Measurements from ENCODE around the gene ATP6V0A1.
"Not testable (repeated sequence)": the region's sequence is repeated elsewhere in the genome, so short reads cannot be mapped to it uniquely, and the experiment has no call there.

ATP6V0A1 gene

DNA sequence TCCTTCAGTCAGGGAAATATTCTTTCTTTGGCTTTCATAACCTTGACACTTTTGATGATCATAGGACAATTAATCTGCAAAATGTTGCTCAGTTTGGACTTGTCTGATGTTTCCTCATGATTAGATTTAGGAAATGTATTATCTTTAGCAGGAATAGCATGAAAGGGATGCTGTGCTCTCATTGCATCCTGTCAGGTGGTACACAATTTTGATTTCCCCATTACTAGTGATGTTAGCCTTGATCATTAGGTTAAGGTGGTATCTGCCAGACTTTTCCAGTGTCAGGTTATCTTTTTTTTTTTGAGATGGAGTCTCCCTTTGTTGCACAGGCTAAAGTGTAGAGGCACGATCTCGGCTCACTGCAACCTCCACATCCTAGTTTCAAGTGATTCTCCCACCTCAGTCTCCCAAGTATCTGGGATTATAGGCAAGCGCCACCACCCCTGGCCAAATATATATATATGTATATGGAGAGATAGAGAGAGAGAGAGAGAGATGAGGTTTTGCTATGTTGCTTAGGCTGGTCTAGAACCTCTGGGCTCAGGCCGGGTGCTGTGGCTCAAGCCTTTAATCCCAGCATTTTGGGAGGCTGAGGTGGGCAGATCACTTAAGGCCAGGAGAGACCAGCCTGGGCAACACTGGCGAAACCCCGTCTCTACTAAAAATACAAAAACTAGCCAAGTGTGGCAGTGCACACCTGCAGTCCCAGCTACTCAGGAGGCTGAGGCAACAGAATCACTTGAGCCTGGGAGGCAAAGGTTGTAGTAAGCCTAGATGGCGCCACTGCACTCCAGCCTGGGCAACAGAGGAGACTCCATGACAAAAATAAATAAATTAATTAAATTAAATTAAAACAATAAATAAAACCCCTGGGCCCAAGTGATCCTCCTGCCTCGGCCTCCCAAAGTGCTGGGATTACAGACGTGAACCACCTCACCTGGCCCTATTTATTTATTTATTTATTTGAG, 19.8 kb upstream of the ATP6V0A1 start:
- no peak for DNase-seq

GRCh38 chr17:42441371-42442195, 17.1 kb upstream of the ATP6V0A1 start:
- no peak for DNase-seq

DNA sequence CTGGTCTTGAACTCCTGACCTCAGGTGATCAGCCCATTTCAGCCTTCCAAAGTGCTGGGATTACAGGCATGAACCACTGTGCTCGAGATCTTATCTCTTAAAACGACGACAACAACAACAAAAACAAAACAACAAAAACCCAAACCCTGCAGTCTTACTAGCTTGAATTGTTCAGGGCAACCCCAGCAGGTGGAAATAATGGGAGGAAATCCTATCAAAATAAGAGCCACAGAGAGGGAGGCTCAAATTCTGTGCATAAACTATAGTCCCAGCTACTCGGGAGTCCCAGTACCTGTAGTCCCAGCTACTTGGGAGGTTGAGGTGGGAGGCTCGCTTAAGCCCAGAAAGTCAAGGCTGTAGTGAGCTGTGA, 16.5 kb upstream of the ATP6V0A1 start:
- no peak for DNase-seq

- not testable (repeated sequence) for DNase-seq
These were observed 9.5 kb upstream of the ATP6V0A1 start for GRCh38 chr17:42449176-42449575.

GRCh38 chr17:42449838-42450237, 8.8 kb upstream of the ATP6V0A1 start:
- not testable (repeated sequence) for DNase-seq

- DNase-seq: not testable (repeated sequence)
These were observed 7.4 kb upstream of the ATP6V0A1 start for GRCh38 chr17:42451270-42451669.

- no peak for DNase-seq
These were observed 5.2 kb upstream of the ATP6V0A1 start for GRCh38 chr17:42453439-42453838.

DNA sequence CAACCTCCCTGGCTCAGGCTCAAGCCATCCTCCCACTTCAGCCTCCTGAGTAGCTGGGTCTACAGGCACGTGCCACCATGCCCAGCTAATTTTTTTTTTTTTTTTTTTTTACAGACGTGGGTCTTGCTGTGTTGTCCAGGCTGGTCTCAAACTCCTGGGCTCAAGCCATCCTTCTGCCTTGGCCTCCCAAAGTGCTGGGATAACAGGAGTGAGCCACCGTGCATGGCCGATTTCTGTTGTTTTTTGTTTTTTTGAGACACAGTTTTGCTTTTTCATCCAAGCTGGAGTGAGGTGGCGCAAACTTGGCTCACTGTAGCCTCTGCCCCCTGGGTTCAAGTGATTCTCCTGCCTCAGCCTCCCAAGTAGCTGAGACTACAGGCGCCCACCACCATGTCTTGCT, 3.7 kb upstream of the ATP6V0A1 start:
- DNase-seq: not testable (repeated sequence)

GRCh38 chr17:42456223-42457106, 2.2 kb upstream of the ATP6V0A1 start:
- DNase-seq: no peak

GRCh38 chr17:42457107-42457792, 1.4 kb upstream of the ATP6V0A1 start:
- DNase-seq: no peak

- no peak for DNase-seq
These were observed 650 bp downstream of the ATP6V0A1 start for GRCh38 chr17:42459256-42459800.

DNA sequence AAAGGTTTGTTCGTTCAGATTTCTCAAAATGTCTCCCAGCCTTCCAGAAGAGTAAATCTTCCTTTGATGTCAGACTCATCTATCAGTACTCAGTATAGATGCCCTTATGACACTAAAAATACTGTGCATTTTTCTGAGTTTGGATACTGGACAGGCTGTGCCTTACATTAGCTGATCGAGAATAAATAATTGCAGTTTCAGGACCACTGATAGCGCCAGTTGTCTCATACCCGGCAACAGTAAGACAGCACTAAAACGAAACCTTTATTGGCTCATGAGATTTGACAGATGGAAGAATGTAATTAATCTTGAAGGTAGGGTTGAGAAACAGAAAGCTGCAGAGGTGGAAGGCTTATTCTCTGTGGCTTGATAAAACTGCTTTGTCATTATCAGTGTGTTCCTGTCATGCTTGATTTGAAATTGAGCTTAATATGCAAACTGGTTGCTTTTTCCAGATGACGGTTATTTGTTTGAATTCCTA, 1.2 kb downstream of the ATP6V0A1 start:
- DNase-seq: no peak

GRCh38 chr17:42460371-42460770, 1.7 kb downstream of the ATP6V0A1 start:
- DNase-seq: no peak

GRCh38 chr17:42463976-42464400, 5.3 kb downstream of the ATP6V0A1 start:
- no peak for DNase-seq

GRCh38 chr17:42467889-42468288, 9.2 kb downstream of the ATP6V0A1 start:
- DNase-seq: no peak

- DNase-seq: no peak
These were observed 14.2 kb downstream of the ATP6V0A1 start for GRCh38 chr17:42472709-42473521.

GRCh38 chr17:42474276-42474675, 15.6 kb downstream of the ATP6V0A1 start:
- DNase-seq: no peak

- DNase-seq: no peak
These were observed 16.4 kb downstream of the ATP6V0A1 start for GRCh38 chr17:42475121-42475520.

GRCh38 chr17:42475835-42476234, 17.2 kb downstream of the ATP6V0A1 start:
- DNase-seq: no peak

GRCh38 chr17:42476411-42476810, 17.7 kb downstream of the ATP6V0A1 start:
- DNase-seq: no peak

DNA sequence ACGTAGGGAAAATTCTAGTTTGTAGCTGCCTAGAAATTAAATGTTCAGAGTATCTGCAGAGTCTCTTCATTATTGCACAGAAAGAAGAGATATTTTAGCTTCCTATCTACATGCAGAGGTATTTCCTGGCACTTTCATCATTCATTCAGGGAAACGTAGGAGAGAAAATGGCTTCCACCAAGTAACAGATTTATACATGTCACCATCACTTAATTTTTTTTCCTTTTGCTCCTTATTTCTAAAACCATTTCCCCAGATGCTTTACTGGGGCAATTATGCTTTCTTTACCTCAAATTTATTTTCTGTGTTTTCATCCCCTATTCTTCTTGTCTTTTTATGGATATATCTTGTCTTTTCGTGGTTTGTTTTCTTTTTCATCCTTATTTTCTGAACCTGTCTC, 18.5 kb downstream of the ATP6V0A1 start:
- no peak for DNase-seq
